ENCODE data around the gene TMOD1.
A peak's percentile ranks its signal among the peaks of the same experiment; 100 is the strongest.
"Not testable (repeated sequence)": the region's sequence is repeated elsewhere in the genome, so short reads cannot be mapped to it uniquely, and the experiment has no call there.

TMOD1 gene

GRCh38 chr9:97586909-97587308 is 85.4 kb downstream of the TMOD1 start:
- not testable (repeated sequence) for ATAC-seq
- TF ChIP-seq ZNF8 (CRISPR knock-in tag; IDR thresholded peaks at IDR 0.05): peak; percentile 90

- no peak for ATAC-seq
- no peak for TF ChIP-seq OSR1 (CRISPR knock-in tag; IDR thresholded peaks at IDR 0.05)
- TF ChIP-seq SNAI2 (CRISPR knock-in tag; IDR thresholded peaks at IDR 0.05): no peak
- TF ChIP-seq ZFP3 (CRISPR knock-in tag; IDR thresholded peaks at IDR 0.05): no peak
- TF ChIP-seq BACH2 (CRISPR knock-in tag; IDR thresholded peaks at IDR 0.05; ENCODE audit: borderline replicate concordance): no peak
- no peak for TF ChIP-seq ISL1 (CRISPR knock-in tag; IDR thresholded peaks at IDR 0.05)
- no peak for TF ChIP-seq ZNF70 (CRISPR knock-in tag; IDR thresholded peaks at IDR 0.05)
- no peak for TF ChIP-seq PATZ1 (CRISPR knock-in tag; IDR thresholded peaks at IDR 0.05; ENCODE audit: borderline replicate concordance)
- no peak for TF ChIP-seq PPARA (CRISPR knock-in tag; IDR thresholded peaks at IDR 0.05; ENCODE audit: borderline replicate concordance)
- no peak for TF ChIP-seq ARNTL (CRISPR knock-in tag; IDR thresholded peaks at IDR 0.05; ENCODE audit: borderline replicate concordance, low read depth)
- no peak for TF ChIP-seq CREB5 (CRISPR knock-in tag; IDR thresholded peaks at IDR 0.05; ENCODE audit: low read depth)
- TF ChIP-seq ZNF8 (CRISPR knock-in tag; IDR thresholded peaks at IDR 0.05): no peak
- TF ChIP-seq CSDC2 (CRISPR knock-in tag; IDR thresholded peaks at IDR 0.05): no peak
- no peak for TF ChIP-seq POU6F1 (CRISPR knock-in tag; IDR thresholded peaks at IDR 0.05; ENCODE audit: borderline replicate concordance, low read depth)
- no peak for TF ChIP-seq CSRNP3 (CRISPR knock-in tag; IDR thresholded peaks at IDR 0.05)
- TF ChIP-seq GLIS3 (CRISPR knock-in tag; IDR thresholded peaks at IDR 0.05): no peak
- TF ChIP-seq TCF4 (CRISPR knock-in tag; IDR thresholded peaks at IDR 0.05; ENCODE audit: borderline replicate concordance): no peak
- TF ChIP-seq ZC3H10 (CRISPR knock-in tag; IDR thresholded peaks at IDR 0.05): no peak
- TF ChIP-seq ZNF565 (CRISPR knock-in tag; conservative IDR thresholded peaks at IDR 0.05; ENCODE audit: low read depth): no peak
These were observed 90.1 kb downstream of the TMOD1 start for GRCh38 chr9:97591535-97591934.

- TF ChIP-seq ARNTL (CRISPR knock-in tag; IDR thresholded peaks at IDR 0.05; ENCODE audit: borderline replicate concordance, low read depth): no peak
- no peak for TF ChIP-seq POU6F1 (CRISPR knock-in tag; IDR thresholded peaks at IDR 0.05; ENCODE audit: borderline replicate concordance, low read depth)
- TF ChIP-seq OSR1 (CRISPR knock-in tag; IDR thresholded peaks at IDR 0.05): no peak
- TF ChIP-seq ISL1 (CRISPR knock-in tag; IDR thresholded peaks at IDR 0.05): no peak
- TF ChIP-seq CSRNP3 (CRISPR knock-in tag; IDR thresholded peaks at IDR 0.05): no peak
- TF ChIP-seq ZNF8 (CRISPR knock-in tag; IDR thresholded peaks at IDR 0.05): no peak
- TF ChIP-seq ZC3H10 (CRISPR knock-in tag; IDR thresholded peaks at IDR 0.05): no peak
- TF ChIP-seq PPARA (CRISPR knock-in tag; IDR thresholded peaks at IDR 0.05; ENCODE audit: borderline replicate concordance): no peak
- no peak for TF ChIP-seq ZFP3 (CRISPR knock-in tag; IDR thresholded peaks at IDR 0.05)
- no peak for TF ChIP-seq CREB5 (CRISPR knock-in tag; IDR thresholded peaks at IDR 0.05; ENCODE audit: low read depth)
- no peak for ATAC-seq
These were observed 90.7 kb downstream of the TMOD1 start for GRCh38 chr9:97592126-97592525.

Measured in SK-N-SH treated with all-trans-retinoic acid at 6 μM for 48 hours (cell line).